Parathyroid adenoma (tissue), 2 donors: ENCODE measurements around the gene TRMT10B.

Experiments
- H2AFZ ChIP-seq: fragments of 300-600 bp; sonication (generic); one replicate; pipeline ENCODE4 v1.7.0; 2017; ENCODE audit warnings: antibody characterized with exemption, mild to moderate bottlenecking
- H3K27ac ChIP-seq: fragments of 300-600 bp; sonication (generic); one replicate; pipeline ENCODE4 v1.7.0; 2017
- H3K27me3 ChIP-seq: fragments of 300-600 bp; sonication (generic); one replicate; pipeline ENCODE4 v1.7.0; 2017; ENCODE audit warnings: low read length; ENCODE audit not compliant: control insufficient read depth, insufficient read depth
- H3K36me3 ChIP-seq: fragments of 300-600 bp; sonication (generic); one replicate; pipeline ENCODE4 v1.7.0; 2017; ENCODE audit warnings: low read length; ENCODE audit not compliant: control insufficient read depth, insufficient read depth
- H3K4me1 ChIP-seq: fragments of 300-600 bp; sonication (generic); one replicate; pipeline ENCODE4 v1.7.0; 2017; ENCODE audit warnings: control low read depth
- H3K4me2 ChIP-seq: fragments of 300-600 bp; sonication (generic); one replicate; pipeline ENCODE4 v1.7.0; 2017; ENCODE audit warnings: low read length
- H3K4me3 ChIP-seq: fragments of 300-600 bp; sonication (generic); one replicate; pipeline ENCODE4 v1.7.0; 2017; ENCODE audit warnings: low read depth, low read length
- H3K79me2 ChIP-seq: fragments of 300-600 bp; sonication (generic); one replicate; pipeline ENCODE4 v1.7.0; 2017; ENCODE audit warnings: control low read depth
- H3K9ac ChIP-seq: fragments of 300-600 bp; sonication (generic); one replicate; pipeline ENCODE4 v1.7.0; 2017; ENCODE audit warnings: mild to moderate bottlenecking
- H3K9me3 ChIP-seq: fragments of 300-600 bp; sonication (generic); one replicate; pipeline ENCODE4 v1.7.0; 2017; ENCODE audit warnings: low read length; ENCODE audit not compliant: control insufficient read depth
- TF ChIP-seq, protein P1 (sequence below): fragments of 300-600 bp; sonication (generic); IDR thresholded peaks from one replicate; pipeline ENCODE4 v1.7.0; 2017; ENCODE audit warnings: antibody characterized with exemption, mild to moderate bottlenecking
- donor health status: primary hyperparathyroidism.

TRMT10B gene

DNA sequence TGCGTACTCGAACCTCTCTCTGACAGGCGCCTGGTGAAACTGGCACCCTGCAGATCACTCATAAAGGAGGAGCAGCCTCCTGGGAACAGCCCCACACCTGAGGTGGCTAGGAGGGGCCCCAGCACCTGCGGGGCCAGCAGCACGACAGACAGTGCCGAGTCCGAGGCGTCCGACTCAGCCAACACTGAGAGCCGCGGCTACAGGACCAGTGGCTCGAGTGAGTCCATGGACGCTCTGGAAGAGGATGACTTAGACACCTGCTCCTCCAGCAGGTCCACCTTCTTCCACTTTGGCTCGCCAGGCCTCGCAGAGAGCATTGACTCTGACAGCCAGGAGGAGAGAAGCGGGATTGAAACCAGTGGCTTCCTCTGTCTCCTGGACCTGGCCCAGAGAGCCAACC is 13.5 kb upstream of the TRMT10B start:
- Histone ChIP-seq H3K27me3 (no peaks in the 10 kb centered on the region), H3K9me3 (no peaks in the 10 kb centered on the region), H2AFZ (no peak overlapping the region), H3K4me3 (no peak overlapping the region), H3K79me2 (no peaks in the 10 kb centered on the region), H3K4me2 (no peak overlapping the region), H3K9ac (no peak overlapping the region), H3K36me3 (no peaks in the 10 kb centered on the region), H3K27ac (no peak overlapping the region), H3K4me1 (no peaks in the 10 kb centered on the region)
- TF ChIP-seq, protein P1, sequence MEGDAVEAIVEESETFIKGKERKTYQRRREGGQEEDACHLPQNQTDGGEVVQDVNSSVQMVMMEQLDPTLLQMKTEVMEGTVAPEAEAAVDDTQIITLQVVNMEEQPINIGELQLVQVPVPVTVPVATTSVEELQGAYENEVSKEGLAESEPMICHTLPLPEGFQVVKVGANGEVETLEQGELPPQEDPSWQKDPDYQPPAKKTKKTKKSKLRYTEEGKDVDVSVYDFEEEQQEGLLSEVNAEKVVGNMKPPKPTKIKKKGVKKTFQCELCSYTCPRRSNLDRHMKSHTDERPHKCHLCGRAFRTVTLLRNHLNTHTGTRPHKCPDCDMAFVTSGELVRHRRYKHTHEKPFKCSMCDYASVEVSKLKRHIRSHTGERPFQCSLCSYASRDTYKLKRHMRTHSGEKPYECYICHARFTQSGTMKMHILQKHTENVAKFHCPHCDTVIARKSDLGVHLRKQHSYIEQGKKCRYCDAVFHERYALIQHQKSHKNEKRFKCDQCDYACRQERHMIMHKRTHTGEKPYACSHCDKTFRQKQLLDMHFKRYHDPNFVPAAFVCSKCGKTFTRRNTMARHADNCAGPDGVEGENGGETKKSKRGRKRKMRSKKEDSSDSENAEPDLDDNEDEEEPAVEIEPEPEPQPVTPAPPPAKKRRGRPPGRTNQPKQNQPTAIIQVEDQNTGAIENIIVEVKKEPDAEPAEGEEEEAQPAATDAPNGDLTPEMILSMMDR: no peak

DNA sequence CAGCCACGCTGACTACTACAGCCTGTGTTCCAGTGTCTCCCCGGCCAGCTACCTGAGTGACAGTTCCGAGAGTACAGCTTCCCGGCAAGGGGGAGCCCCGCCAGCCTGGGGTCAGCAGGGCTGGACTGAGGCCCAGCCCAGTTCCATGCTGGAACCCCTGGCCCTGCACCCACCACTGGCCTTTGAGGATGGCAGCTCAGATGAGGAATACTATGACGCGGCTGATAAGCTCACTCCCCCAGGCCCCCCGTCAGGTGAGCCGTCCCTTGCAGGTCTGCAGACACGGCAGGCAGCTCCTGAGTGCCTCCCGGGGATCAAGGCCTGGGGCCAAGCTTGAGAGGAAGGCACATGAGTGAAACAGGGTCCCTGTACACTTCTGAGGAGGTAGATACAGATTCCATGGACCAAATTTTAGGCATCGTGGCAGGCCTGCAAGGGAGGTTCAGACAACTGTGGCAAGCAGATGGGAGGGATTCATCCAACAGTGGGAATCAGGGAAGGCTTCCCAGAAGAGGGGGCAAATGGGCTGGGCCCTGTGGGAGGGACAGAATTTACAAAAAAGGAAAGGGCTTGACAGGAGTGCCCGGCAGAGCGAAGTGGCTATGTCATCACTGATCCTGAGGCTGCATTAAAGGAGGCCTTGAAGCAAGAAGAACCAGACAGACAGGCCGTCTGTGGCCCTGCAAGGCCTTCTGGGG is 12.8 kb upstream of the TRMT10B start:
- no peaks in the 10 kb centered on the region for H3K4me1 ChIP-seq

DNA sequence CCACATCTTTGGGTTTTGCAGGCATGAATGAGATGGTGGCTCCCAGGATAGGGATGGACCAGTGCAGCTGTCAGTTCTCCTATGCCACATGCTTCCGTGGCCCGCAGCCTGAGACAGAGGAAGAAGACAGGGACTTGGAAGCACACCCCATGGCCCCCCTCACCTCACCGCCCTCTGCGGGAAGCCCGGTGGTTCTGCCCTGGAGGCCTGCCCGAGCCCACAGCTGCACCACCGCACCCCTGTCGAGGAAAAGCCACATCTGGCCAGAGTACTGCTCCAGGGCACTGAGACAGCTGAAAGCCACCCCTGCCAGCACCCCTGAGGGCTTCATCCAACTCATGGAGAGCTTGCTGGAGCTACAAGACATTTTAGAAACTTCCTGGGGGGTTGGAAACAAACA is 7.6 kb upstream of the TRMT10B start:
- Histone ChIP-seq H3K9ac (no peak overlapping the region), H3K79me2 (no peaks in the 10 kb centered on the region), H3K9me3 (no peaks in the 10 kb centered on the region), H3K4me2 (no peak overlapping the region), H3K4me1 (no peaks in the 10 kb centered on the region), H3K4me3 (no peak overlapping the region), H3K36me3 (no peaks in the 10 kb centered on the region), H2AFZ (no peak overlapping the region), H3K27me3 (no peaks in the 10 kb centered on the region), H3K27ac (no peak overlapping the region)
- TF ChIP-seq, protein P1: no peak

More for the DNA sequence above, 12.8 kb upstream of the TRMT10B start:
- H3K79me2 ChIP-seq: no peaks in the 10 kb centered on the region
- no peak overlapping the region for H3K27ac ChIP-seq
- H3K9ac ChIP-seq: no peak overlapping the region
- no peaks in the 10 kb centered on the region for H3K9me3 ChIP-seq
- H2AFZ ChIP-seq: no peak overlapping the region
- H3K4me3 ChIP-seq: no peak overlapping the region
- no peaks in the 10 kb centered on the region for H3K36me3 ChIP-seq
- H3K27me3 ChIP-seq: no peaks in the 10 kb centered on the region
- no peak overlapping the region for H3K4me2 ChIP-seq
- TF ChIP-seq, protein P1: no peak

DNA sequence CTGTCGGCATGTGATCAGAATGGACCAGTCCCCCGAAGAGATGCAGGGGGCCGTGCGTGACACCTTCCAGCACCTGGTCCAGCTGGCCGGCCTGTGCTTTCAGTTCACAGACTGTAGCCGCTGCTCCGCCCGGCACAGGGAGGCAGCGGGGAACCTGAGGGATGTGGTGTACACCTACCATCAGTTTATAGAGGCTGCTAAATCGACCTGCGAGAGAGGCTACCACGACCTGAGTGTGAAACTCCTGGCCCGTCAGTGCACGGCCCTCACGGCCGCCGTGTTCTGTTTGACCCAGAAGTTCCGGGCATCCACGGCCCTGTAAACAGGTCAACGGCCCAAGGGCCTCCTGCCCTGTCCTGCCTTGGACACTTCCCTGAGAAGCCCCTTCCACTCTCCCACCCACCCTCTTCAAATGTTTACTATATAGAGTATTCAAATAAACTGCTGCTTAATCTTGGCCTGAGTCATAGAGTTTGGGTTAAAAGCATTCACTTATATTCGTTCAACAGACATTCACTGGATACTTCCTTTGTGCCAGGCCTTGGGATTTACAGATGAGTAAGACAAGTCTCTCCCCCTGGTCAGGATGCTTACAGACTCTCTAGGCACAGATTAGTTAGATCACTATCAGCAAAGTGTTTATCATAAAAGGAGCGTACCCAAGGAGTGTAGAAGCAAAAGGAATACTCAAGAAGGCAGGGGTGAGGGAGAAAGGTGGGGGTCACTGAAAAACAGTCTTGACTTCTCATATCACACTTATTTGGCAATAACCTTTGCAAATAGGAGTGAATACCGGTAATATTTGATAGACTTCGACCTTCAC is 6.9 kb upstream of the TRMT10B start:
- Histone ChIP-seq H3K79me2 (no peaks in the 10 kb centered on the region), H3K4me3 (no peak overlapping the region), H3K36me3 (no peaks in the 10 kb centered on the region), H3K4me1 (no peaks in the 10 kb centered on the region), H3K4me2 (no peak overlapping the region), H3K27ac (no peak overlapping the region), H2AFZ (peak overlapping the region; percentile 5), H3K27me3 (no peaks in the 10 kb centered on the region), H3K9me3 (no peaks in the 10 kb centered on the region), H3K9ac (no peak overlapping the region)
- TF ChIP-seq, protein P1: no peak
